Left ventricle myocardium superior (tissue), 1 donor: ENCODE results near the gene TEP1. TPM values are rescaled to one million over a fixed set of nuclear protein-coding genes. Genes with fewer than 3 reads are reported as not detected.
A peak's percentile ranks its signal among the peaks of the same experiment; 100 is the strongest.

ENCODE experiments used
- ATAC-seq: fragments of 200-7000 bp; cut with Tn5 transposase; one replicate; pipeline ENCODE4 v1.9.1; 2020; ENCODE audit warnings: mild to moderate bottlenecking, moderate library complexity
- DNase-seq: peaks from one replicate; pipeline ENCODE4 v3.0.0-alpha.2; 2020
- intact Hi-C: fragments of 100-400 bp; cut with micrococcal nuclease; formaldehyde crosslinking; loops from one replicate; pipeline ENCODE4 v1.11.0; 2022
- total RNA-seq: library from RNA; stranded (reverse); fragmentation: NEBNext Ultra II Directional; extraction: Animal tissue kit (Norgen Biotek cat#: 25700); gene quantifications from one replicate; pipeline ENCODE4 v1.2.1, GENCODE V29; 2021
- donor health status: DM: no; HTN: yes; CAD: no; lungs with severe emphysema.

TEP1 gene
- total RNA-seq, 1 donor from 2014 or later = 10.5 TPM

DNA sequence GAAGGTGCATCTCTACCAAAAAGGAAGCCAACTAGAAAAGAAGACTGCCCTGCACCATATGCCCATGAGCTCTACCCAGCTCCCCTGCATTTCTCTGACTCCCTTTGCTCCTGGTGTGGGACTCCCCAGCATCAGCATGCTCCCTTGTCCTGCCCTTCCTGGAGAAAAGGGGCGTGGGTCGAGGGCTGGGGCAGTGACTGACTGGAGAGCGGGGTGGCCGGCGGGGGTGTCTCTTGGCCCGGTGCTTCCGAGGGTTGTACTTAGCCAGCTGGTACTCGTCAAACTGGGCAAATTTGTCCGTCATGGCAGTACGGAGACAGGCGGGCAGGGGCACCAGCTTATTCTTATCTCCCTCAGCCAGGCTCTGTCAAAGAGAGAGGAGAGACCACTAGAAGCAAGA is 9.8 kb downstream of the TEP1 start:
- DNase-seq (no peak), ATAC-seq (no peak)
- intact Hi-C loops = no loop called here

DNA sequence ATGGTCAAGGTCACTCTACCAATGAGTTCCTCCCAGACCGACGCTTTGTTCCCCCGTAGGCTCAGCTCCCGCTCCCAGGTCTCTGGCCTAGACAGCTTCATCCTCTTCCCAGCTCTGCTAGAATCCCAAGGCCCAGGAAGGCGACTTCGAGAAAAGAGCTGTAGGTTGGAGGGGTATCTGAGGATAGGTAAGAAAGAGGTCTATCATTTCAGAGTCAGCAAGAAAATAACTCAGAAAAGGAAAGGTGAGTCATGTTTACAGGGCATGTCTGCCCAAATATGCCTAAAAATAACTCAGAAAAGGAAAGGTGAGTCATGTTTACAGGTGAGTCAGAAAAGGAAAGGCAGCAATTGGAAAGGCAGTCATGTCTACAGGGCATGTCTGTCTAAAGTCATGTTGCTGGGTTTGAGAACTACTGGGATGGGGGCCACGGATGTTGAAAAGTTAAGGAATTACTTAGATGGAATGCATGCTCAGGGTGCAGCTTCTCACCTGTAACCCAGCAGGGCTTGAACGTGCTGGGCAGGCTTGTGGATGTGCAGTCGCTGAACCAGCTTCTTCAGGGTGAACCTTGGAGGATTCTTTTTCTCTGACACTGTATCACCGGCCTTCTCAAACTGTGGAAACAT is 12.2 kb downstream of the TEP1 start:
- DNase-seq = no peak
- intact Hi-C loops = no loop called here
- no peak for ATAC-seq

DNA sequence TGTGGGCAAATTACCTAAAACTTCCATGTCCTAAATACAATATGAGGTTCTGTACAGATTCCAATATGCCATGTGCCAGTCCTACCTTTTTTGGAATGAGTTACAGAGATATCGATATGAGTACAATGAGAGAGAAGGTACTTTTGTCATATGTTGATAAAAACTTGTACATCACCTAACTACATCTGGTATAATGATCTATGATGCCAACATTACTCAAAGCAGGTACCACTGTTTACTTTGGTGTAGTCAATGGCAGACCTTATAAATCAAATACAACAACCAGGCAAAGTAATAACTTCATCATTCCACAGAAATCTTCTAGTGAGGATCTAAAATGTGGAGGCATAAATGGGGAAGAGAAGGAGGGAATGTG is 12.7 kb downstream of the TEP1 start:
- ATAC-seq = no peak
- DNase-seq = no peak
- intact Hi-C loops = no loop called here

- DNase-seq (no peak), ATAC-seq (no peak)
- intact Hi-C loops = no loop called here
These were observed 15.8 kb downstream of the TEP1 start for GRCh38 chr14:20397511-20397910.

DNA sequence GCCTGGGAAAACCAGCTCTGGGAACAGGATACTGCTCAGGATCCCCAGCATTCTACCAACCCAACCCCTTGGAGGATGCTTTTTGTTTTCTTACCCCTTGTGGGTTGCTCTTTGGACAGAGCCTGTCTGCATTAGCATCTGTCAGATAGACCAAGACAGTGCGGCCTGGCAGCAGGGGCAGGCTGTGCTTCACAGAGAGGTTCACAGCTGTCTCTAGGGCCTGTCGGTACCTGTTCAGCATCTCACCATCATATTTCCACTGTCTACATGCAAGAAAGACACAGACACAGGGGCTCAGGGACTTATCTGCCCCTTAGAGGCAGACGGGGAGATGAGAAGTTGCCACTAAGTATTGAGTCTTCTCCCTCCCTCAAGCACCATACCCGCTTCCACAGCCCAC is 21.8 kb downstream of the TEP1 start:
- no peak for ATAC-seq
- DNase-seq = no peak

DNA sequence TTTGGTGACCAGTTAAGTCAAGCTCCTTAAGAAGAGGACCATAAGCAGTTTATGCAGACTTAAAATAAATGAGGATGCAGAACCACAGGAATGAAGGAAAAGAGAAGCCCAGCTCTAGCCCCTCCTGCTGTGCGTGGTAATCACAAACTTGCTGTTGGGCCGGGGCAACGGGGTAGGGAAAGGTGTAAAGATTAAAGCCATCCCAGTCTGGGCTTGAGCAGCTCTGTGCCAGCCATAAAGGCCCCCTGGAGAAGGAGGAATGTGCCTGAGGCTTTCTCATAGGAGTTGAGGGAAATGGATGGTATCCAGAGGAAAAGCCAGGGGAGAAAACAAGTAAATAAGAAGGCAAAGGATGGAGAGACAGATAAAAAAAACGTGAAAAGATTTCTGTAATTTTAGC is 25.1 kb downstream of the TEP1 start:
- ATAC-seq = no peak
- intact Hi-C loops = no loop called here
- no peak for DNase-seq

More for the DNA sequence above, 21.8 kb downstream of the TEP1 start:
- intact Hi-C loops = no loop called here

GRCh38 chr14:20387576-20387975 is 25.7 kb downstream of the TEP1 start:
- intact Hi-C loops = no loop called here
- no peak for ATAC-seq

DNA sequence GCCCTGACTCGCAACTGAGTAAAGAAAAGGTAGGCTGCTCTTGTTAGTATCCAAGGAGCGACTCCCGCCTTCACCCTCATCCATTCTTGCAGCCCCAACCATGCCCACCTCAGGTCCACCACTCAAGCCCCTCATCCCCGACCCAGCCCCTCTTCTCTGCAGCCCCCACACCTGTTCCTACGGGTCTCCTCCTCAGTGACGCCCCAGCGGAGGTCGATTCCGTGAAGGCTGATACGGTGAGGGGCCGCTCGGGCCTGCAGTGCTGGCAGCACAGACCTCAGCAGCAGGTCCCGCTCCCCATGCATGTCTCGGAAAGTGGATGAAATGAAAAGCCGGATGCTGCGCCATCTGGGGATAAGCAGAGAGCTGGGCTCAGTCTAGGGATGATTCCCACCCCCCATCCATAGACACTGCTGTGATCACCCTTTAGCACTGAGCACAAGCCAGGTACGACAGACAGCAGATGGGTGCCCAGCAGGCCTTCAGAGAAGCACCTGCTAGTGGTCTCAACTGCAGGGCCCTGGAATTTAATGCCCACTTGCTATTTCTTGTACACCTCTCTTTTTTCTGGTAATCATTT is 26.9 kb downstream of the TEP1 start:
- no peak for DNase-seq

More at GRCh38 chr14:20387576-20387975, 25.7 kb downstream of the TEP1 start:
- DNase-seq = no peak

DNA sequence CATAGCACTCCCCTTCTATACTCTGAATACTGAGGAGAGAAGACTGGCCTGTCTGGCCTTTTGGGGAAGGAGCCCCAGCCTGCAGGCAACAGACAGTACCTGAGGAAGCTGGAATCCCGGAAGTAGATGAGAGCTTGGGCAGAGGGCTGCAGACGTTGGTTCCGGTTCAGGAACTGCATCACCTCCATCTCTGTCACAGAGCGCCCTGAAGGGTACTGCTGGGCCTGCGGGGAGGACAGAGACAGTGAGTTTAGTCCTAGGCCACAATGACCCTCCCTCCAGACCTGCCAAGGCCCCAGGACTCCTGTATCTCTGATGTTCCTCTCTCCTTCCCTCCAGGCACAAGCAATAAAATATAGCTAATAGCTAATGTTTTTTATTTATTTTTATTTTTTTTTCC is 28.4 kb downstream of the TEP1 start:
- DNase-seq (no peak), ATAC-seq (no peak)
- intact Hi-C loops = no loop called here

More for the DNA sequence above, 26.9 kb downstream of the TEP1 start:
- intact Hi-C loops = no loop called here
- no peak for ATAC-seq

DNA sequence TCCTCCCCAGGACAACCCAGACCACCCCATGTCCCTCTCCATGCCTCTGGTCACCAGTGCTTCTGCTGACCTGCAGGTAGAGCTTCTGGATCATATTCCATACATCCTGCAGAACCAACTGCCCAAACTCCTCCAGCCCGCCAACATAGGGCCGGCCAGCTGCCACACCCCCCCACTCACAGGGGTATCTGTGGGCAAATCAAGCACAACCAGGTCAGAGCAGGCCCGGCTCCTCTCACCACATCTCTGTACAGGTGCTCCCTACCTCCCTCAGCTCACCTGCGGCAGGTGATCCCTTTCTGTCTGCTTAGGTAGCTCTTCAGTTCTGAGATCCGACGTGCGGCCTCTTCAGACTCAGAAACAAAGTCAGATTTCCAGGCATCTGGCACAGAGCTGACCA is 29.0 kb downstream of the TEP1 start:
- no peak for ATAC-seq
- intact Hi-C loops = no loop called here
- no peak for DNase-seq

DNA sequence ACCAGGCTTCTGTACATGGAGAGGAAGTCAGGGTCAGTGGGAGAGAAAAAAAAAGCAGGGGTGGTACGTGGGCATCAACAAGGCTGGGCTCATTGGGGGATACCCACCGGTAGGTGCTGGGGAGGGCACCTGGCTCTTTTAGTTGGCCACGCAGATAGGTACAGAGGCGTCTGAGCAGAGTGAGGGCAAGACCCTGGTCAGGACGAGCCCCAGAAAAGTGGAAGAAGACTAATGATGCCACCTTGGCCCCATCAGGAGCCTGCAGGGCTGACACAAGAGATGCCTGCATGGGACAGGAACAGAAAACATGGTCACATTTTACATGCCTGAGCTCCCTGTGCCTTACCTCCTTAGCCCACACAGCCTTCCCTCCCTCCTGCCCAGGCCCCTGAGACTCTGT is 29.7 kb downstream of the TEP1 start:
- ATAC-seq (no peak), DNase-seq (no peak)
- intact Hi-C loops = no loop called here

- no peak for ATAC-seq
- intact Hi-C loops = no loop called here
- no peak for DNase-seq
These were observed 30.3 kb downstream of the TEP1 start for GRCh38 chr14:20383032-20383431.

GRCh38 chr14:20382526-20382925 is 30.8 kb downstream of the TEP1 start:
- intact Hi-C loops = no loop called here
- ATAC-seq (no peak), DNase-seq (no peak)

- ATAC-seq (no peak), DNase-seq (no peak)
- intact Hi-C loops = no loop called here
These were observed 32.0 kb downstream of the TEP1 start for GRCh38 chr14:20381341-20381740.

- ATAC-seq (no peak), DNase-seq (no peak)
- intact Hi-C loops = no loop called here
These were observed 32.6 kb downstream of the TEP1 start for GRCh38 chr14:20380681-20381080.

DNA sequence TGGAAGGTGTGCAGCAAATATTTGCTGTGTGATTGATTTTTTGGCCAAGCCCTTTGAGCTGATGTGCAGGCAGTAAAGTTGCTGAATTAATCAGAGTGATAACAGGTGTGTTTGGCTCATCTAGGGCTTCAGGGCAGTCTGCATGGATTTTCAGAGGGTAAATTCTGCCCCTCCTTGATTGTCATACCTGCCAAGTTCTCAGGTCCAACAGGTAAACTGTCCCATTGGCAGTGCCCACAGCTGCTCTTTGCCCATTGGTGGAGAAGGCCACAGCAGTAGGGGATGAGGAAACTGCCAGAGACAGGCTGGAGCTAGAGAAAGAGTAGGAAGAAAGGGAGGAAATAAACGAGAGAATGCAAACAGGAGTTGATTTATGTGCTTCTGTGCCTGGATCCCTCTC is 33.6 kb downstream of the TEP1 start:
- no peak for ATAC-seq
- DNase-seq = no peak
- intact Hi-C loops = no loop called here

DNA sequence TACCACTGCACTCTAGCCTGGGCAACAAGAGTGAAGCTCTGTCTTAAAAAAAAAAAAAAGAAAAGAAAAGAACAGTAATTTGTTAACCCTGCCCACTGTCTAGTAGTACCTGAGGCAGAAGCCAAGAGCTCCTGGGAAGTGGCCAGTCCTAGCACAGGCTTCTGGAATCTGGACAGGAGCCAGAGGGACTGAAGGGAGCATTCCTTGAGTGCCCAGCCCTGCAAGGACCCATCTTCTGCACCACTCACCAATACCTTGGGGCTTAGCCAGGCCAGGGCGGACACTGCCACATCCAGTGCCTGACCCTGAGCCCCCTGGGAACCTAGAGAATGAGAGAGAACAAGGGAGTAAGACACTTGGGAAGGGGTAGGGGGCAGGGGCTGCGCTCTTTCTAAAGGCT is 36.1 kb downstream of the TEP1 start:
- DNase-seq = no peak
- intact Hi-C loops = no loop called here
- ATAC-seq = peak; percentile 40

GRCh38 chr14:20376071-20376588 is 37.2 kb downstream of the TEP1 start:
- intact Hi-C loops = no loop called here
- DNase-seq (no peak), ATAC-seq (no peak)

DNA sequence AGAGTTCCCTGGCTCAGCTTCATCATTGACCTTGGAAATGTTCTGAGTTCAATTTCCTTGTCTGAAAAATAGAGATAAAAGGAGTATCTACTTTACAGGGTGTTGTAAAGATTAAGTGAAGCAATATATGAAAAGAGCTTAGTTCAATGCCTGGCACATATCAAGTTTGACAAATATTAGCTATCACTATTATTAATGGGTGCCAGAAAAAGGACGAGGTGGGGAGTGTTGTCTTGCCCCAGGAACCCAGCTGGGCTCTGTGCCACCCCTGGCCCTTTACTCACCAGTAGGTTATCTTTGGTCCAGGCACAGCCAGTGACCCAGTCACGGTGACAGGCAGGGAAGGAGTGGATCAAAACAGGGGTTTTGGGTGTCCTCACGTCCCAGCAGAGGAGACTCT is 37.8 kb downstream of the TEP1 start:
- intact Hi-C loops = no loop called here
- ATAC-seq = no peak
- DNase-seq = no peak

GRCh38 chr14:20372796-20373195 is 40.5 kb downstream of the TEP1 start:
- ATAC-seq (no peak), DNase-seq (no peak)
- intact Hi-C loops = no loop called here

DNA sequence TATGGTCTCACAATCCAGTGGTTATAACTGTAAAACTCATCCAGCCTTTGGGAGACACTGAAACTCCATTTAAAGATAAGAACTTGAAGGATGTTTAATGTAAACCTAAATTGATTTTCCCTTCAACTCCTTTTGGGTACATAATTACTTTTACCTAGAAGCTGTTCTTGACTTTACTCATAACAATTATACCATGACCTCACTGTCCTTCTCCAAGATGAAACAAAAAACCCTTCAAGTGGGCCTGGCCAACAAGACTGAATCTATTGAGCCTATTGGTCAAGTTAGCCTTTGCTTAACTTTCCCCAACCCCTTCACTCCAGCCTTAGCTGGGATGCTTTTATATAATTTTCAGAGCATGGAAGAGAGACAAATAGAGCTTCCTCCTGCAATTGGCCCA is 47.4 kb downstream of the TEP1 start:
- intact Hi-C loops = no loop called here
- ATAC-seq (no peak), DNase-seq (no peak)
